Measurements from ENCODE around the gene PTPRN2. TPM values are rescaled to one million over a fixed set of nuclear protein-coding genes. Genes with fewer than 3 reads are reported as not detected.
"Not testable (repeated sequence)": the region's sequence is repeated elsewhere in the genome, so short reads cannot be mapped to it uniquely, and the experiment has no call there.

Gene PTPRN2
- total RNA-seq, 4 donors from 2014 or later = 2.0 to 9.5 (median 2.6) TPM

DNA sequence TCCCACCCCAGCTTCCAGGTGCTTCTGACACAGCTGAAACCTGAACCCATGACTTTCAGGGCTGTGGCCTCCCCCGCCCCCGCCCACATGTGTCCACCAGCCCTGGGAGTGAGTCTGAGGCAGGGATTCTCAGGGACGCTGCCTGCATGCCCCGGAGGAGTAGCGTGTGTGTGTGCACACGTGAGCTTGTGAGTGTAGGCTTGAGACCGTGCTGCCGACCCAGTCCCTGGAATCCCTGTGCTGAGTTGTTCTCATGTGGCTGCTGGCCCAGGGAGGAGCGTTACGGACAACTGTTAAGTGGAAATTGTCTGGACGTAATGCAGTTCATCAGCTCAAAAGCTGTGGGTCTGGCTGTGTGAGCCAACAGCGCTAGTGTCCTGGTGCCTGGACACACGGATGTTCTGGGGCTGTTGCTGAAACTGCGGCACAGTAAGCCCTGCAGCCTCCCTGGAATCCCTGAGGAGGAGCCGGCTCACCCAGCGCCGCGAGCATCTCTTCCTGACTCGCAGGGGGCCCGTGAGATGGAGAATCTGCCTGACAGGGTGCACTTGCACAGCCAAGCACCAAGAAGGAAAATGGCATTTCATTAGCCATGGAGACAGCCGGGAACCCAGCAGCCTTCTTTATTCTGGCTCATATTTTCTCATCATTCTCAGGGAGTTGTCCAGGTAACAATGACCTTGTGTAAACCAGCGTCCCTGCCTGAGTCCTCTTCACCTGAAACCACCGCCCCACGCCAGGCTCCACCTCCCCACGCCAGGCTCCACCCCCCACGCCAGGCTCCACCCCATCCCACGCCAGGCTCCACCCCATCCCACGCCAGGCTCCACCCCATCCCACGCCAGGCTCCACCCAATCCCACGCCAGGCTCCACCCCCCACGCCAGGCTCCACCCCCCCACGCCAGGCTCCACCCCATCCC is 603.9 kb downstream of the PTPRN2 start:
- DNase-seq (ENCODE audit: low spot score) (no peak), ATAC-seq (ENCODE audit: low FRiP score) (no peak)

DNA sequence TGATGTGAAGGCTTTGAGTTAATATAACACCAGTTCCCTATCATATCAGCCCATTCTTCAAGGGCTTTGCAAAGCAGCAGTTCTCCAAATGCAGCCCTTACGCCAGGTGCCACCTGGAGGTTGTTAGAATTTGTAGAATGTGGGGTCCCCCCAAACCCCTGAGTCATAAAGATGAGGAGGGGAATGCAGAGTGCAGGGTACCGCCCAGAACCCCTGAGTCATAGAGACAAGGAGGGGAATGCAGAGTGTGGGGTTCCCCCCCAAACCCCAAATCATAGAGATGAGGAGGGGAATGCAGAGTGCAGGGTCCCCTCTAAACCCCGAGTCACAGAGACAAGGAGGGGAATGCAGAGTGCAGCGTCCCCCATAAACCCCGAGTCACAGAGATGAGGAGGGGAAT is 605.8 kb downstream of the PTPRN2 start:
- ATAC-seq (ENCODE audit: low FRiP score) = no peak
- DNase-seq (ENCODE audit: low spot score) = no peak

More for the DNA sequence above, 603.9 kb downstream of the PTPRN2 start:
- TF ChIP-seq, protein P1, sequence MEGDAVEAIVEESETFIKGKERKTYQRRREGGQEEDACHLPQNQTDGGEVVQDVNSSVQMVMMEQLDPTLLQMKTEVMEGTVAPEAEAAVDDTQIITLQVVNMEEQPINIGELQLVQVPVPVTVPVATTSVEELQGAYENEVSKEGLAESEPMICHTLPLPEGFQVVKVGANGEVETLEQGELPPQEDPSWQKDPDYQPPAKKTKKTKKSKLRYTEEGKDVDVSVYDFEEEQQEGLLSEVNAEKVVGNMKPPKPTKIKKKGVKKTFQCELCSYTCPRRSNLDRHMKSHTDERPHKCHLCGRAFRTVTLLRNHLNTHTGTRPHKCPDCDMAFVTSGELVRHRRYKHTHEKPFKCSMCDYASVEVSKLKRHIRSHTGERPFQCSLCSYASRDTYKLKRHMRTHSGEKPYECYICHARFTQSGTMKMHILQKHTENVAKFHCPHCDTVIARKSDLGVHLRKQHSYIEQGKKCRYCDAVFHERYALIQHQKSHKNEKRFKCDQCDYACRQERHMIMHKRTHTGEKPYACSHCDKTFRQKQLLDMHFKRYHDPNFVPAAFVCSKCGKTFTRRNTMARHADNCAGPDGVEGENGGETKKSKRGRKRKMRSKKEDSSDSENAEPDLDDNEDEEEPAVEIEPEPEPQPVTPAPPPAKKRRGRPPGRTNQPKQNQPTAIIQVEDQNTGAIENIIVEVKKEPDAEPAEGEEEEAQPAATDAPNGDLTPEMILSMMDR (IDR thresholded peaks at IDR 0.05) = no peak

DNA sequence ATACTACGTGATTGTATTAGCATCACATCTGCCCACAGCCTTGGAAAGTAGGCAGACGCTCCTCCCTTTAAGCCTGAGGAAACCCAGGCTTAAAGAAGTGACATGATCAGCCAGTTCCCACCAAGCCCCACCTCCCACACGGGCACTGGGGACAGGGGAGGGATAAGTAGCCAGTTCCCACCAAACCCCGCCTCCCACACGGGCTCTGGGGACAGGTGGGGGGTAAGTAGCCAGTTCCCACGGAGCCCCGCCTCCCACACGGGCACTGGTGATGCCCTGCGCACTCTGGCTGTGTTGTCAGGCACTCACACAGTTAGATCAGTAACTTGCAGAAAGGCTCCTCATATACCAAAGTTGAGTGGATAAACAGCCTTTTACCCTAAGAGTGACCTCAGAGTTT is 606.8 kb downstream of the PTPRN2 start:
- DNase-seq (ENCODE audit: low spot score) = peak; percentile 4

More for the DNA sequence above, 605.8 kb downstream of the PTPRN2 start:
- TF ChIP-seq, protein P1 (IDR thresholded peaks at IDR 0.05) = no peak

DNA sequence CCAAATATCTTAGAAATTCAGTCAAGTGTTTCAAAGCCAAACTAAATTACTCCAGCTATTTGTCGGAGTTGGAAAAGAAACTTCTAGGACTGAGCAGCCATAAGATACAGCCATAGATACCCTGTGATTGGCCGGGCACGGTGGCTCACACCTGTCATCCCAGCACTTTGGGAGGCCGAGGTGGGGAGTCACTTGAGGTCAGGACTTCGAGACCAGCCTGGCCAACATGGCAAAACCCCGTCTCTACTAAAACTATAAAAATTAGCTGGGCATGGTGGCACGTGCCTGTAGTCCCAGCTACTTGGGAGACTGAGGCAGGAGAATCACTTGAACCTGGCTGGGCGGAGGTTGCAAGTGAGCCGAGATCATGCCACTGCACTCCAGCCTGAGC is 607.3 kb downstream of the PTPRN2 start:
- not testable (repeated sequence) for ATAC-seq (ENCODE audit: low FRiP score); DNase-seq (ENCODE audit: low spot score)

More for the DNA sequence above, 606.8 kb downstream of the PTPRN2 start:
- ATAC-seq (ENCODE audit: low FRiP score) = no peak
- TF ChIP-seq, protein P1 (IDR thresholded peaks at IDR 0.05) = no peak

DNA sequence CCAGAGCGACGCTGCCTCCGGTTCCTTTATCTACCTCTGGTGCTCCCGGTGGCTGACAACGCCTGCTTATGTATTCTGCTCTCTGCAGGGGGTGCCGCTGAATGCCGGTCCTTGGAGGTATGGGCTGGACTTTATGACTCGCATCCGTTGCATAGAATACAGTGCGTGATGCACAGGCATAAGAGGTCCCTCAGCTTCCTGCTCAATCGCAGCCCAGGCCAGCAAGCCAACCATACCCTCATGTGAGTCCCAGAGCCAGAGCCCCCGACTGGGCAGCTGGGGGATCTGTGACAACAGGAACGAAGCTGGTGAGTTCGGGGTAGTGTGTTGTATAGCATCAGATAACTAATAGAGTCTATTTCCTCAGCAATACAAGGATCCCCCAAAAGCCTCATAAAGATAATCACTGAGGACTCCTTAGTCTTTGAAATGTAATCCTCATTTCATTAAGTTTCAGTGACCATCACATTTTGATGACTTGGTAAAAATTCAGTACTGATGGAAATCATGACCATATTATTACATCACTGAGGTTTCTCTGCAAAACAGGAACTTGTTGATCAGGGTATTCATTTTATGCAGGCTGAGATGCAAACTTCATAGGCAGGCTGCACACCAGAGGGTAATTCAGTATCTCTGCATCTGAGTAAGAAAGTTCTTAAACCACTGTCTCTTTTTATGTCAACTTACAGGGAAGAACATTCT is 607.8 kb downstream of the PTPRN2 start:
- ATAC-seq (ENCODE audit: low FRiP score) = no peak
- DNase-seq (ENCODE audit: low spot score) = peak; percentile 1
- TF ChIP-seq, protein P1 (IDR thresholded peaks at IDR 0.05) = no peak

DNA sequence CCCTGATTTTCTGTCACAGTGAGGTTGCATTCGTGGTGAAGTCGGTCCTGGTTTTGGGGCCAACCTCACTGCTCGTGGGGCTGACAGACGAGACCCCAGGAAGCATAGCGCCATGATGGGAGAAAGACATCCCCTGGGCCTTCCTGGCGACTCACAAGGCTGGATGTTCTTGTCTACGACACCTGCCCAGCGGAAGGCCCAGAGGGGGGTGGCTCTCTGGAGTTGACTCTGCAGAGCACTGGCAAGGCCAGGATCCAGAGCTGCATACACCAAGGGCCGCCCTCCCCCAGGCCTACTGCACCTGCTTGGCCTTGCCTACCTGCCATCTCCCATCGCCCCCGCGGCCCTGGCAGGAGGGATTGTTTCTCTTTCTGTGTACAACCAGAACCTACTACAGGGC is 608.9 kb downstream of the PTPRN2 start:
- DNase-seq (ENCODE audit: low spot score) (peak; percentile 5), ATAC-seq (ENCODE audit: low FRiP score) (no peak)
- TF ChIP-seq, protein P1 (IDR thresholded peaks at IDR 0.05) = no peak

DNA sequence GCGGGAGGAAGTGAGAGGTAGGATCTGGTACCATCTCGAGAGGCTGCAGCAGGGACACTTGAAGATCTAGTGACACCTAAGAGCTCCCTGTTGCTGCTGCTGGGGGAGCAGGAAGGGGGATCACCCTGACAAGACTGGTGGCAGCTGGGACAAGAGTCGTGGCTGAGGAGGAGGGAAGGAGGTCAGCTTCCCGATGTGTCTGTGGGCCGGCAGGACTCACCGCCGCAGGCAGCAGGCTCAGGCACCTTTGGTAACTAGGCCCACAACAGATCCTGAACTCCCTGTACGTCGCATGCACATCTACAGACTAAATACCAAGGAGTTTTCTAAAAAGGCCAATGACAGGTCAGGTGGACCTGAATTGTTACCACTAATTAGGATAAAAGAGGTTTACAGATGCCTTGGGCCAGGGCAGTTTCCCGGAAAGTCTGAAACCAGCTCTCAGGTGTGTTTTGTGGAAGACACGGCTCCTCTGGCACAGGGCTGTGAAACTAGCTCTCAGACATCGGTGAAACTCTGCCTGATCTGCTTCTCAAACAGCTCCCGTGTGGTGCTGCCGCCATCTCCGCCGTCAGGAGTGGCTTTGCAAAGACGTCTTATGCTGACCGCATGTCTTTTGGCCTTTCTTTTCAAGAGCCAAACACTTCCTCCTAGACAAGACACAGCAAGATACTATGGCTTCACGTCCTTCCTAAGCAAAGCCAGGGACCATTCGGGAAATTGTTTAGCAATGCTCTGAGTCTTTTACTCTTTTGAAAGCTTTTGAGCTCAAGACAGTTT is 609.7 kb downstream of the PTPRN2 start:
- TF ChIP-seq, protein P1 (IDR thresholded peaks at IDR 0.05) = no peak
- peak; percentile 5 for DNase-seq (ENCODE audit: low spot score)
- no peak for ATAC-seq (ENCODE audit: low FRiP score)

All from omental fat pad (tissue), 4 donors.